HG03520 (cell line): ENCODE data around the gene TMX3.
A peak's percentile ranks its signal among the peaks of the same experiment; 100 is the strongest.

Experiments
- ATAC-seq: cut with Tn5 transposase; IDR thresholded peaks from one replicate; pipeline ENCODE4 v1.9.1; 2021; ENCODE audit warnings: mild to moderate bottlenecking, moderate library complexity; ENCODE audit not compliant: unreplicated experiment

Gene TMX3

DNA sequence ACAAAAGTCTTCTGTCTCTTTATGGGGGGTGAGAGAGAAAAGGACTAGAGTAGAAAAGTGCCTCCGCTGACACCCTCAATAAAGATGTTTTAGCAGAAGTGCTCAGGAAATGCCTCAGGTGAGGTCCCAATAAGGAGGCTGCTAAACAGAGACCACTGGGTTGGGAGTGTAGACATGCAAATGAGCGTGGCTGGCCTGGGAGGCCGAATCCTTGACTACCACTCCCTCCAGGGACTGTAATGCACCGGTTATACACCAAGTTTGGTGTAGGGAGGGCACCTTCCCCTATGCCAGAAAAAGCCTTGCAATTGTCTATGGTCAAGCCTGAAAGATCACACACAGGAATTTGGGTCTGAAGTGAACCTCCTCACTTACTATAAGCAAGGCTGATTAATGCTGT lies 1.8 kb downstream of the TMX3 start:
- ATAC-seq, result no peak

DNA sequence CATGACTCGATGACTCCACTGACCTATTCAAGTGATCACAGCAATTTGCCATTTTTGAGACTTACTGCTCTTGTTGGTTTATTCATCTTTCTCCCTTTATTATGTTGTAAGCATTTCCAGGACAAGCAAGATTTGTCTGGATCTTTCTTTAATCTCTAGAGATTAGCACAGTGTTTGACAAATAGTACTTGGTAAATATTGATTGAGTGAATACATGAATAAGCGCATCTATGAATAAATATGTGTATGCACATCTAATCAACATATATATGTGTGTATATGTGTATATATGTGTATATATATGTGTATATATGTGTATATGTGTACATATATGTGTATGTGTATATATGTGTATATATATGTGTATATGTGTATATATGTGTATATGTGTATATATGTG lies 7.3 kb downstream of the TMX3 start:
- no peak for ATAC-seq

DNA sequence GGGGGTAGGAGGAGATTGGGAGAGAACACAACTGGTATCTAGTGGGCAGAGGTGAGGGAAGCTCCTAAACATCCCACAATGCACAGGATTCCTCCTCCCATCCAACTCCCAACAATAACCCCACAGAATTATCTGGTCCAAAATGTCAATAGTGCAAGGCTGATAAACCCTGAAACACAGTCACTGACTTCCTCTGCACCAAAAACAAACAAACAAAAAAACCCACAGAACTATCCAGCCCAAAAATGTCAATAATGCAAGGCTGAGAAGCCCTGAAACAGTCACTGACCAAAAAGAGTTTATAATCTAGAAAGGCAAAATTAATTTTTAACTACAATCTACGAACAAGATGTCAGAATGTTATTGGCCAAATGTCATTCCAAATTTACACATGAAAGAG lies 9.8 kb downstream of the TMX3 start:
- ATAC-seq, result no peak

DNA sequence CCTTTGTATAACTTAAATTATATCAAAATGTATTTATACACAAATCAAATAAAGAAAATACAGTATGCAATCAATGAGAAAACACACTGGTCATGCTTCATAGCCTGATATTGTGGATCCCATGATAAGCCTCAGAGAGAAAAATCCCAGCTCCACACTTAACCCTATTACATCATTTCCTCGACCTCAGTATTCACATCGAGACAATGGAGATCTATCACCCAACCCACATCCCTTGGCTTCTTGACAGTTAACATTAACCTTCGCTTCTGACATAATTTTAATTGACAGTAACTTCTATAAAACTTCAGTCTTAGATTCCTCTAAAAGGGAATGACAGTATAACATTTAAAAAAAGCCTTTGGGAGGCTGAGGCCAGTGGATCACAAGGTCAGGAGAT lies 11.6 kb downstream of the TMX3 start:
- ATAC-seq, result no peak

DNA sequence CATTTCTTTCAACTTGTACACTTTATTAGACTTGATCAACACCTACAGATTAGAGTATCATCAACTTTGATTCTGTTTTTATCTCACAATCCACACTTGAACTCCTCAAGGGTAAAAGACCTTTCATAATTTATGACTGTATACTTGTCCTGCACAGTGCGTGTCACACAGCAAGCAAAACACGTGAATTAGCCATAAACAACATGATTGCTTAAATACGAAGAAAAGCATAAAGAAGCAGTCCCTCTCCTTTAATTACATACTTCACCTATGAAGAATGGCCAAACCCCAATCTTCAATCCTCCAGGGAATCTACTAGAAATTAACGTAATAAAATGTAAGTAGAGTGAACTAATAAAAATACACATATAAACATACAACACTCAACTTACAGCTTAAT lies 13.6 kb downstream of the TMX3 start:
- no peak for ATAC-seq

DNA sequence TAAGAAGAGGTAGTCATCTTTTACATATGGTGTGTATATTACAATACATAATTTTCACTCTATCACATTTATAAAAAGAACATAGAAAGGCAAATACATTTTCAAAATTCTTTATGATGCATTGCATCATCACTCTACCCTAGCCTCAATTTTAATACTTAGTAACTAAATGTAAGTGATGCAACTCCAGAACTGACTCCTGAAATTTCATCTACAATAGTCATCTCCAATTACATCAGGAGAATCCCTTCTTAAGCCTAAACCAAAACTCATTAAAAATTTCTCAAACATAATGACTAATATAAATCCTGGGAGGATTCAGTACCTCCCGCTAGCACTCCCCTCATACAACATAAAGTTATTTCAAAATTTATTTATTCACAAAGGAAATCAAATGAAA lies 15.9 kb downstream of the TMX3 start:
- no peak for ATAC-seq

DNA sequence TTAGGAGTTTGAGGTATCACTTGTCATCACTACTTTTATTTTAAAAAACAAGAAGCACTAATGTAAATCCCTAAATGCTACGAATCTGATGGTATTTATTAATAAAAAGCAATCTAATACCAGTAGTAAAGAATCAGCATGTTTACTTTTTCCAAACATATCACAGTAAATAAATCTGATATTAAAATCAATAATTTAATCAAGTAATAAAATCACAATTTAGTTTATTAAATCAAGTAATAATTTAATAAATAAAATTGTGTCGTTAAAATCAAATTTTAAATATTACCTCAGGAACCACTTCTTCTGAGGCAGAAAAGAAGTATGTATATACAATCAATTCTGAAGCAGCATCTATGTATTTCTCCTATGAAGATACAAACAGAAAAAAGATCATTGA lies 18.0 kb downstream of the TMX3 start:
- ATAC-seq, result no peak

DNA sequence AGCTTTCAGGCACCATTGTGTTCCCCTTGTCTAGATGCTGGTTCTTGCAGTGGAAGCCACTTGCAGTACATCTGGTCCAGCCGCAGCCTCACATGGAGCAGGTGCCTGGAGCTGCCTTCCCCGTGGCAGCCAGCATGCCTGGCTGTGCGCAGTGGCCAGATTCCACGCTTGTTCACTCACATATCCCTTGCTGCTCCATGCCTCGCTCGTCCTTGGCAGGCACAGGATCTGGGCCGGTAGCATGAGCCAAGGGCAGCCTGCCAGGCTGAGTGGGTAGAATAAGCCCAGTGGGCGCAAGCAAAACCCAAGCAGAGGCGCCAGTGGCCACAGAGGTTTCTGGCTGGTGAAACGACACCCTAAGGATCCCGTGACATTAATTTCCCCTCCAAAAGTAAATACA lies 20.6 kb downstream of the TMX3 start:
- ATAC-seq, result no peak

DNA sequence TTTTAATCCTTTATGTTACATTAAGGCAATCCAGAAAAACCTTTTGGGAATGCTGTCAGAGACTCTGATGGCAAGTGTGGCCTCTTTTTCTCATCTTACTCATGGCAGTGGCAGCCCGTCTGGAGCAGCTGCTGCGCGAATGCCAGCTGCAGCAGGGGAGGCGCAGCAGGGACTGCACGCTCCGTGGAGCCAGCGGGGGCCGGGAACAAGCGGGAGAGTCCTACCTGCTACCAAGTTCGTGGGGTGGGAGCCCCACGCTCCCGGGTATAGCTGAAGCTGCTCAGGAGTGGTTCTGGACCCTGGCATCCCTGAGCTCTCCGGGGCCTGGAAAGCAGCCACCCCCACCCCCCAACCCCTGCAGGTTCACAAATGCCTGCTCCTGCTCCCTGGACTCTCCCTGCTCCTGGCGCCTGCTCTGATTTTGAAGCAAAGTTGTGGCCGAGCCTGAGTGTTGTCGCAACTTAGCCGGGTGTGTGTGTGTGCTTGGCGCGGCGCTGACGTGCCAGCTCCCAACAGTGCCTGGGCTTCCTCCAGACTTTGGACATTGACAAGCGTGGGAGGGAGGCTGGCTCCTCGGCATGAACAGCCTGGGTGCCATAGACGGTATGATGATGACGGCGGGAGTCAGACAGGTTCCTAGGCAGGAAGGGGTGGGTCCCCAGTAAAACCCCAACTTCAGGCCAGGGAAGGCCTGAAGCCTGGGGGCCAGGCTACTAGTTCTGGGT lies 21.7 kb downstream of the TMX3 start:
- ATAC-seq, result no peak

DNA sequence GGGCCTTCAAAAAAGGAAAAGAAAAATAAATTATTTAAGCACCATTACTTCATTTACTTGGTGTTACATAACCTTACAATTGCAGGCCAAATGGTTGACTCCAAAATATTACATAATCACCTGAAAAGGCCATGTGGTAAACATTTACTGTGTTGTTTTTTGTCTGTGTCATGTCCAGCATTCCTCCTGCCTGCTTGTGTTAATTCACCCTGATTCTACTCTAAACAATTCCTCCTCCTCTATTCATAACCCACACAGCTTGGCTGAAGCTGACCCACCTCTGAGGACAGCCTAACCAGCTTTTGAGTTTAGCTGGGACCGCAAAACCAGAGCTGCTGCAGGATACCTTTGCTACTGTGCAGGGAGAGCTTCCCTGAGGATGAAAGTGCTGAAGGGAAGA lies 35.4 kb downstream of the TMX3 start:
- ATAC-seq, result no peak

DNA sequence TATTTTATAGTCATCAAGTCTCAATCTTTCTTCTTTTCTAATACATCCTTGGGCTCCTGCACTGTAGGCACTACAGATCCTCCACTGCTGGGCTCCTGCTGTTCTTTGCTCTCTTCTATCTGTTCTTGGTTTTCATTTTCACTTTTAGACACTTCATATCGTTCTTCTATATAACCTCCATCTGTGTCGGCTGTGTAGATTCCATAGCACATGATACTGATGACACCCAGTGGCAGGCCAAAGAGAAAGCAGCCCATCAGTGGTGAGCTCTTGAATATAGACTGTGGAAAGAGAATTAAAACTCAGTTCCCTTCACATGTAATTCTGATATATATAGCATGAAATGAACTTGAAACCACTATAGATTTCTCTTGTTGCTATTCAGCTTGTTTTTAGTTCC lies 38.0 kb downstream of the TMX3 start:
- ATAC-seq, result peak; percentile 95

DNA sequence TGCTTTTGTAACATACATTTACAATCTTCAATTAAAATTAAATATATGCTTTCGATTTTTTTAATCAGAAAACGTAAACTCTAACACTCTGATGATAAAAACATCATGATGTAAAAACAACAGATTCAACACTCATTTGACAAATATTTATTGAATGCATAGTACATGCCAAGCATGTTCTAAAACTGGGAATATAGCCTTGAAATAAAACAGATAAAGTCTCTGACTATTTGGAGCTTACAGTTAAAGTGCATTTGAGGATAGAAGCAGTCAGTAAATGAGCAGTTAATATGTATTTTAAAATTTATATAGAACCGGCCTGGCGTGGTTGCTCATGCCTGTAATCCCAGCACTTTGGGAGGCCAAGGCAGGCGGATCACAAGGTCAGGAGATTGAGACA lies 47.8 kb downstream of the TMX3 start:
- no peak for ATAC-seq

DNA sequence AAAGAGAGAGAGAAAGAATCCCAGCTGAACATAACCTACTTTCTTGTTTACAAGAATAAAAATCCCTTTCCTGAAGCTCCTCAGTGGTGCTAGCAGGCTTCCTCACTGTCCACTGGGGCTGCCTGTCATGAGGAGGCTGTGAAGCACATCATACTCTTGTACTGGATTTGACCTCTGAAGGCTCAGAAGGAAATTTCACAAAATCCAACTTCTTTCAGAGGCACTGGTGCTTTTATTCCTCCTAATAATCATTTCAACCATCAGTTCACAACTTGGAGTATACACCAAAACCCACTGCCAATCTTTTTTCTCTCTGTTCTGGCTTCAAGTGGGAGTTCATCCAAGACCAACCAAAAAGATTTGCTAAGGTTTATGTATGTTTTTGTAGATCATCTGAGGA lies 48.5 kb downstream of the TMX3 start:
- ATAC-seq, result no peak

DNA sequence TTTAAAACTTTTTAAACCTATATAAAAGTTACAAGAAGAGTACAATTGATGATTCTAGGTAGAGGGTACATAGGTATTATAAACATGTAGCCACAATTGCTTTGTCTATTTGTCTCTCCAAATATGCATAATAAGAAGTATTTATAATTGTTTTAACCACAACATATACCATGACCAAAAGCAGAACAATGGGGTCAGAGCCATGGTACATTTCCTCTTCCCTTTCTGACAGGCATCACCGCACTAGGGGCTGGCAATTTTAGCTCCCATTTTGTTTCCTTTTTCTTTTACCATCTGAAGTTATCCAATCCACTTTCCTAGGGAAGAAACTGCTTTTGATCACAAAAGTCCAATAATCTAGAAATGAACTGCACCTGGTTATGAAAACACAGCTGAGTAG lies 49.3 kb downstream of the TMX3 start:
- no peak for ATAC-seq

DNA sequence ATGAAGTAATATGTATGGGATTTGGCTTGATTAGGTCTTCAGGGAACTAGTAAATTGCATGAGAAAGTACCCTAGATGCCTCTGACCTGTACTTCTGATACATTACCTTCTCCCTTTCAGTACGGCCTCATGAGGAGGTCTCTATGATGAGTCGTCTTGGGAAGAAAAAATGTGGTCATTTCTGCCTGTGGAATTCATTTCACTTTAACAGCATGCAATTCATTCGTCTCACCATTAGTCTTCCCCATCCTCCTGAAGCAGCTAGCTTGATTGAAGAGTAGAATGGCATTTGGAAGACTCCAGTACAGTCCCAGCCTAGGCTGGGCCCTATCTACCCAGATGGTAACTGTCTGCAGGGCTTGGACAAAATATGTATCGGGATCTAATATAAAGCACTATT lies 52.2 kb downstream of the TMX3 start:
- ATAC-seq, result no peak

DNA sequence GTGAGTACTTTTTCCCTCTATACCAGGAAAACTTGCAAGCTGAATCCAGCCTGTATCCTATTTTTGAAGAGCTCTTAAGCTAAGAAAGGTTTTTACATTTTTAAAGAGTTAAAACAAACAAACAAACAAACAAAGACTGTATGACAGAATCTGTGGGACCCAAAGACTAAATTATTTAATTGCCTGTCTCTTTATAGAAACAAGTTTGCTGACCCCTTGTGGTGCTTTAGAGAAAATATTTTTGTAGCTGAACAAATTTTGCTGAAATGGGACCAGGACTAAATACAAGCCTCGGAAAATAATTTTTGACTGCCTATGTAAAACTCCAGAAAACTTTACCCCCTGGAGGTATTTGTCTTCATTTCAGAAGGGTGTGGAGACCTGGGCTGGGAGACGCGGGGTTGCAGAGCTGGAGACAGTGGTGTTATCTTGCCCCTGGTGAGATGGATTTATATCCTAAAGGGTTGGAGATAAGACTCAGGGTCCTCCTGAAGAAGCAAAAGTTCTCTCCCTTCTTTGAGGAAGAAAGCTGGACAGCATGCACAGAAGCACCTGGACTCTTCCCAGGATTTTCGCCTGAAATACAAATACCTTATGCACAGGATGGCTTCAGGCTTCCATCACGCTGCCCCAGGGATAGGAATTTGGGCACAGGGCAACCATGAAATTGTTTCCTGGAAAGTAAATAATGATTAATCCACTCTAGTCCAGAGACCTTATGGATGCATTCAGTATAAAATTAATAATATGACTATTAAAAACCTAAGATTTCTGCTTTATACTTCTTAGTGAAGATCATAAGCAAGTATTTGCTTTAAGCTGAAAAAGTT lies 54.3 kb downstream of the TMX3 start:
- ATAC-seq, result no peak

DNA sequence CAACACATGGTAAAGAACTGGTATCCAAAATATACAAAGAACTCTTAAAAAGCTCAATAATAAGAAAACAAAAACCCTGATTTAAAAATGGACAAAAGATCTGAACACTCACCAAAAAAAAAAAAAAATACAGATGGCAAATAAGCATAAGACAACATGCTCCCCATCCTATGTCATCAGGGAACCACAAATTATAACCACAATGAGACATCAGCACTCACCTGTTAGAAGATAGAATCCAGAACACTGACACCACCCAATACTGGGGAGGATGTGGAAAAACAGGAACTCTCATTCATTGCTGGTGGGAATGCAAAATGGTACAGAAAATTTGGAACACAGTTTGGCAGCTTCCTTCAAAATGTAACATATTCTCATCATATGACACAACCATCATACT lies 66.7 kb downstream of the TMX3 start:
- no peak for ATAC-seq

DNA sequence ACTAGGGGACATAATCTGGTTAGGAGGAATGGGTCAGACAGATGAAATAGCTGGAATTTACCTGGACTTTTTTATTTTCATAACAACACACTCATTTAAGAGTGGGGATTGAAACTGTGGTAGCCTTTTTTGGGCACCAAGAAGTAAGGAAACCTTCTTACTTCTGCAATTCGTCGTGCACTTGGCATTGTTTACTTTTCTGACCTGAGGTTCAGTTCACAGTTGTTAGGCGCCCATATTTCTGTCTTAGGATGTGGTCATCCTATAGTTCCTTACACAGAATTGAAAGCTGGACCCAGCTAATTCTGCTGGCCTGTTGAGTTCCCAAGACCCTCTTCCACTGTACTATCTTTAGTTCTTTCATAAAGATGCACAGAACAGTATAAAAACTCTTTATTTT lies 72.9 kb downstream of the TMX3 start:
- ATAC-seq, result no peak

DNA sequence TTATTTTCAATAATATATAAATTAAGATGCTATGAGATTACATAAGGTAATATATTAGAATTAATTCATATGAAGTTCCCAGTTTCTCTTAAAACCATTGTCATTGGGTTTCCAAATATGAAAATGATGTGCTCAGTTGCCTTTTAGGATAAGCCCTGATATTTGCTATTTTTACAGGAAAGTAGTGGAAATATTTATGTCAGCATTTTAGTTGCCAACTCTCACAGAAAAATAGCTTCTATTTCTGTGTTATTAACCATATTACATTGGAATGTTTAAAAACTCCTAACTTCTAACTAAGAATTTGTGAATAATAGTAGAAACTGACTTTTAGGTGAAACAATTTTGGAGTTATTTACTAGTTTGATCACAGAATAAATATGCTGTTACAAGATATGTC lies 74.0 kb downstream of the TMX3 start:
- no peak for ATAC-seq

DNA sequence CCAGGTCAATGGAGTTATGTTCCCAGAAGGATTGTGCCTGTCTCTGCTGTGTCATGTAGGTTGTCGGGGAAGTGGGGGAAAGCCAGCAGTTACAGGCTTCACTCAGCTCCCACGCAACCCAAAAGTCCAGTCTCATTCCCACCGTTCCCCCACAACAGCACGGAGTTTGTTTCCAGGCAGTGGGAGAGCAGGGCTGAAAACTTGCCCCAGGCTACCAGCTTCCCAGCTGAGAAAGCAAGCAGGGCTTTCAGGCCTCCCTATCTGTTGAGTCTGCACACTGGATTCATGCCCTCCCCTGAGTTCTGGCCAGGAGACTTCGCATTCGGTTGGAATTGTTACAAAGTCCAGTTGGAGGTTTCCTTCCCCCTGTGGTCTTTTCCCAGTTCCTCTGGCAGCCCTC lies 76.3 kb downstream of the TMX3 start:
- no peak for ATAC-seq

DNA sequence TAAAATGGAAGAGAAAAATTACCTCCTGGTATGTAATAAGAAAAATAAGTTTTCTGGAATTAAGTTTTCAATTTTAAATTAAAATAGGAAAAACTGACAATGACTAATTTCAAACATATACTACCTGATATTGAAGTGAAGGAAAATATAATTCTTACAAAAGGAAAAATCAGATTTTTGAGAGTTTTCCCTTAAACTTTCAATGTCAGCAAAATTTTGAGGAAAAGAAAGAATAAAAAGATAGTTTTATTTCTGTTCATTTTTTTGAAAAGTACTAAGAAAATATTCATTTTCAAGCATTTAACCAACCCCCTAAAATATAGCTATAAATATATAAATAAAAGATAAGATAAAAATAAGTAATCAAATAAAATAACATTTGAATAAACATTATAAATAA lies 87.1 kb downstream of the TMX3 start:
- ATAC-seq, result no peak
